C4-2B (cell line): ENCODE results near the gene CLIP2.
"Not testable (repeated sequence)": the region's sequence is repeated elsewhere in the genome, so short reads cannot be mapped to it uniquely, and the experiment has no call there.

Experiments
- H3K27ac ChIP-seq: fragments of 450-650 bp; 2 replicates; pipeline ENCODE4 v1.5.1; 2017
- ZFX ChIP-seq: fragments of 450-650 bp; IDR thresholded peaks from 2 replicates; pipeline ENCODE4 v1.6.1; 2017
- TF ChIP-seq, protein P1 (sequence below): fragments of 450-650 bp; conservative IDR thresholded peaks from 2 replicates; pipeline ENCODE4 v1.5.1; 2017; ENCODE audit warnings: mild to moderate bottlenecking

The CLIP2 gene

GRCh38 chr7:74289018-74289658 lies at the start of gene CLIP2:
Gene CLIP2 (plus strand): TSS chr7:74289407. CDS start chr7:74317547, 28,140 bp downstream.
- peak within 1 kb of the TSS; percentile 10; the same call in 1 of the 2 replicates for H3K27ac ChIP-seq
- TF ChIP-seq, protein P1, sequence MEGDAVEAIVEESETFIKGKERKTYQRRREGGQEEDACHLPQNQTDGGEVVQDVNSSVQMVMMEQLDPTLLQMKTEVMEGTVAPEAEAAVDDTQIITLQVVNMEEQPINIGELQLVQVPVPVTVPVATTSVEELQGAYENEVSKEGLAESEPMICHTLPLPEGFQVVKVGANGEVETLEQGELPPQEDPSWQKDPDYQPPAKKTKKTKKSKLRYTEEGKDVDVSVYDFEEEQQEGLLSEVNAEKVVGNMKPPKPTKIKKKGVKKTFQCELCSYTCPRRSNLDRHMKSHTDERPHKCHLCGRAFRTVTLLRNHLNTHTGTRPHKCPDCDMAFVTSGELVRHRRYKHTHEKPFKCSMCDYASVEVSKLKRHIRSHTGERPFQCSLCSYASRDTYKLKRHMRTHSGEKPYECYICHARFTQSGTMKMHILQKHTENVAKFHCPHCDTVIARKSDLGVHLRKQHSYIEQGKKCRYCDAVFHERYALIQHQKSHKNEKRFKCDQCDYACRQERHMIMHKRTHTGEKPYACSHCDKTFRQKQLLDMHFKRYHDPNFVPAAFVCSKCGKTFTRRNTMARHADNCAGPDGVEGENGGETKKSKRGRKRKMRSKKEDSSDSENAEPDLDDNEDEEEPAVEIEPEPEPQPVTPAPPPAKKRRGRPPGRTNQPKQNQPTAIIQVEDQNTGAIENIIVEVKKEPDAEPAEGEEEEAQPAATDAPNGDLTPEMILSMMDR = no peak
- TF ChIP-seq ZFX = no peak; the same call in 1 of the 2 replicates

DNA sequence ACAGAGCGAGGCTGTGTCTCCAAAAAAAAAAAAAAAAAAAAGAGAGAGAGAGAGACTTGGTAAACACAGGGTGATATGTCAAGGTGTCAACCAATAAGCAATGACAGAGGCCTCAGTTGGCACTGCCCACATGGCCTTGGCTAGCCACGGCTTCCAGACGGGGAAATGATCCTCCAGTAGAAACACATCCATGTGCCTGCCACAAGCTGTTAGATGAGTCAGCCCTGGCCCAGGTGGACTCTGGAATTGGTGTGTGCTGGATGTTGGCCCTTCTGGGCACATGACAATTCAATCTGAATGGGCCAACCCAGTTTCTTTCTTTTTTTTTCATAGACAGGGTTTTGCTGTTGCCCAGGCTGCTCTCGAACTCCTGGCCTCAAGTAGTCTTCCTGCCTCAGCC lies 48.7 kb upstream of the CLIP2 start:
- TF ChIP-seq, protein P1 = no peak
- no peak for TF ChIP-seq ZFX
- H3K27ac ChIP-seq = no peak overlapping the region

DNA sequence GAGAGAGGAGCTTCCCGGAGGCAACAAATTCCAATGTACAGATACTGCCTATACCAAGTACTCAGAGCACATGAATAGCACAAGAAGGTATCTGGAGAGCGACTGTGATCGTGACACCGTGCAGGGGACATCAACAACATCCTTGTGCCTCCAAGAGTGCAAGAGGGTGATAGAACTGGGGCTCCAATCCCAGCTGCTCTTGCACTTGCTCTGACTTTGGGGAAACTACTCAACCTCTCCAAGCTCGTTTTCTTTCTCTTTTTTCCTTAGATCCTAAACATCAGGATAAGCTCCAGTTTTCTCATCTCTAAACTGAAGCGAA lies 47.1 kb upstream of the CLIP2 start:
- H3K27ac ChIP-seq = no peak overlapping the region

DNA sequence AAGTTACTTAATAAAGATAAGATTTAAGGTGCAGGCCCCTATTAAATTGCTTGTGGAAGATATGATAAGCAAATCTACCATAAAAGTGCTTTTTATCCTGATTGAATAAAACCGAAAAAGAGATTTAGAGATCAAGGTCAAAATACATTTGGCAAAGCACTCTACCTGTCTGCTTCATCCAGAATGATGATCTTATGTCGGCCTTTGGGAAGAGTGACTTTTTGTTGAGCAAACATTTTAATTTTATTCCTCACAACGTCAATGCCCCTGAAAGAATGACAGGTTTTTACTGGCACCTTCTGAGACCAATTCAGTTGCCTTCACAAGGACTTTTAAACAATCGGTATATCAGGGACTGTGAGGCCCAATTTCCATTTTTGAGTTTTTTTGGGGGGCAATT lies 42.7 kb upstream of the CLIP2 start:
- TF ChIP-seq ZFX = no peak
- TF ChIP-seq, protein P1 = no peak
- H3K27ac ChIP-seq = no peak overlapping the region

More for the DNA sequence above, 47.1 kb upstream of the CLIP2 start:
- no peak for TF ChIP-seq ZFX

DNA sequence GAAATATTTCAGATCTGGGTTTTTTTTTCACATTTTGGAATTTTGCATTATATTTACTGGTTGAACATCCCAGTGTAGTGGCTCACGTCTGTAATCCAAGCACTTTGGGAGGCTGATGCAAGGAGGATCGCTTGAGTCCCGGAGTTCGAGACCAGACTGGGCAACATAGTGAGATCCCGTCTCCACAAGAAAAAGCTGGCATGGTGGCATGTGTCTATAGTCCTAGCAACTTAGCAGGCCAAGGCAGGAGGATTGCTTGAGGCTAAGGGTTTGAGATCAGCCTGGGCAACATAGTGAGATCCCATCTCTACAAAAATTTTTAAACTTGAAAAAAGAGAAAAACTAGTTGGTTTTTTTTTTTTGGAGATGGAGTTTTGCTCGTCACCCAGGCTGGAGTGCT lies 41.1 kb upstream of the CLIP2 start:
- TF ChIP-seq, protein P1 = no peak
- TF ChIP-seq ZFX = no peak
- no peak overlapping the region for H3K27ac ChIP-seq

GRCh38 chr7:74249058-74249457 lies 40.1 kb upstream of the CLIP2 start:
- not testable (repeated sequence) for H3K27ac ChIP-seq

DNA sequence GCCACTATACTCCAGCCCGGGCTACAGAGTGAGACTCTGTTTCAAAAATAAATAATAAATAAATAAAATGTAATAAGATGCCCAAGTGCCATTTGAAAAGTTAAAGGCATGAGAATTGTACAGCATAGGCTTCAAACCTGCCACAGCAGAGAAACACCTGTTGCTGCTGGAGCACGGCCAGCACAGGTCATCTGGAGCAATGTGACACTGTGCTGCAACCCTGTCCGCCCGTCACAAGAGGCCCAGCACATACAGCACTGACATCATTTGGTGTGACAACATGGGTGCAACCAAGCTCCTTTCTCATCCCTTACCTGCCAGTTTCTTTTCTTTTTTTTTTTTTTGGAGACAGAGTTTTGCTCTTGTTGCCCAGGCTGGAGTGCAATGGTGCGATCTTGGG lies 36.3 kb upstream of the CLIP2 start:
- peak overlapping the region; percentile 84 for H3K27ac ChIP-seq
- TF ChIP-seq ZFX = no peak
- TF ChIP-seq, protein P1 = no peak

GRCh38 chr7:74253331-74253730 lies 35.9 kb upstream of the CLIP2 start:
- peak overlapping the region; percentile 84 for H3K27ac ChIP-seq
- TF ChIP-seq, protein P1 = no peak
- TF ChIP-seq ZFX = no peak

GRCh38 chr7:74253835-74254128 lies 35.4 kb upstream of the CLIP2 start:
- H3K27ac ChIP-seq = peak overlapping the region; percentile 84
- TF ChIP-seq, protein P1 = no peak
- no peak for TF ChIP-seq ZFX
